Activated B cell treated with CpG ODN at 0.5 μM for 24 hours (primary cell): ENCODE results near the gene PLPP2. TPM values are rescaled to one million over a fixed set of nuclear protein-coding genes. Genes with fewer than 3 reads are reported as not detected.

Experiments used
- ATAC-seq: fragments of 200-7000 bp; cut with Tn5 transposase; one replicate; pipeline ENCODE4 v1.10.0; 2021; ENCODE audit warnings: low read depth, mild to moderate bottlenecking, moderate library complexity
- CTCF ChIA-PET: fragments of 350-600 bp; sonication (Branson Sonifier 250); formaldehyde crosslinking; loops from one replicate; lab custom pipeline; 2021; ENCODE audit warnings: antibody characterized with exemption; lab: Charles Lee
- POLR2A ChIA-PET: fragments of 350-600 bp; sonication (Branson Sonifier 250); formaldehyde crosslinking; loops from one replicate; lab custom pipeline; 2021; ENCODE audit warnings: antibody characterized with exemption; lab: Charles Lee
- DNase-seq: peaks from one replicate; pipeline ENCODE4 v3.0.0; 2022
- H3K27ac Mint-ChIP-seq: one replicate; pipeline ENCODE4 v1.8.0; 2020; ENCODE audit warnings: mixed read lengths
- H3K27me3 Mint-ChIP-seq: one replicate; pipeline ENCODE4 v1.8.0; 2021; ENCODE audit warnings: mixed read lengths
- H3K36me3 Mint-ChIP-seq: one replicate; pipeline ENCODE4 v1.8.0; 2021; ENCODE audit warnings: low read depth, mixed read lengths
- H3K4me1 Mint-ChIP-seq: one replicate; pipeline ENCODE4 v1.8.0; 2021; ENCODE audit warnings: mixed read lengths
- H3K4me3 Mint-ChIP-seq: one replicate; pipeline ENCODE4 v1.8.0; 2020; ENCODE audit warnings: mild to moderate bottlenecking, mixed read lengths
- H3K9me3 Mint-ChIP-seq: one replicate; pipeline ENCODE4 v1.8.0; 2020; ENCODE audit warnings: mixed read lengths
- intact Hi-C: fragments of 100-400 bp; cut with micrococcal nuclease; formaldehyde crosslinking; loops from one replicate; pipeline ENCODE4 v1.15.1; 2024
- total RNA-seq: library from RNA; stranded (reverse); gene quantifications from 2 replicates; pipeline ENCODE4 v1.2.3, GENCODE V29; 2022
- TF ChIP-seq, protein P1 (sequence below): fragments of 200-600 bp; IDR thresholded peaks from one replicate; pipeline ENCODE4 v1.8.0; 2022; ENCODE audit warnings: antibody characterized with exemption, mild to moderate bottlenecking

The PLPP2 gene
- total RNA-seq: 0.29 and 0.32 TPM in 2 replicates

- H3K27ac Mint-ChIP-seq: no peak within 1 kb of the TSS
Measured at GRCh38 chr19:291006-291521, at the start of gene PLPP2. TSS of gene PLPP2 (minus strand) at chr19:291403. CDS start at chr19:291336, 67 bp downstream.

DNA sequence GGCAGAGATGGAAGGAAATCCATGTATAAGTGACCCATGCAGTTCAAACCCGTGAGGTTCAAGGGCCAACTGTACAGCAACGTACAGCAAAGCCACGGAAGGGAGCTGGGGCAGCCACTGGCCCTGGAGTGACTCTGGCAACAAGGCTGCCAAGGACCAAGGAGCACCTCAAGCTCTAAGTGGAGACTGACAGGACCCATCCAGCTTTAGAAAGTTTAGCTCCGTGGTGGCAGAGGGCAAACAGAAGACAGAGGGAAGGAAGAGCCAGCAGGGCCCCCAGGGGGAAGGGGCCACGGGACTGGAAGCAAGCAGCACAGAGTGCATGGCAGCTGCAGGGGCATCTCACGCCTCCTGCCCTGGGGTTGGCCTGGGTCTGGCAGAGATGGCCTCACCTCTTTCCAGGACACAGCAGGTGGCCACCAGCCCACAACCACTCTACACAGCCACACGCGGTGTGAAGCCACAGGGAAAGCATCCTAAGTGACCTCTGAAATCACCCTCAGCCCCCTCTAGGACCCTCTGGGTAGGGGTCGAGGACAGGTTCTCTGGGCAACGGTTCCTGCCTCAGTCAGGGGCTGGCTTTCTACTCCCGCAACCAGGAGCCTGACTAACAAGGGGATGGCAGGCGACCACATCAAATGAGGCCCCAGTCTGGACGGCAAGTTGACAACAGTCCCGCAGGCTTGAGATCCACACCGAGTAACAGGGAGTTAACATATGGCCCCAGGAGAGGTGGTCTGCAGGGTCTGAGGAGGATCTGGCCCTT is 49.6 kb upstream of the PLPP2 start:
- no peaks in the 10 kb centered on the region for H3K27me3 Mint-ChIP-seq
- H3K9me3 Mint-ChIP-seq: no peaks in the 10 kb centered on the region
- H3K4me3 Mint-ChIP-seq: peak overlapping the region; percentile 32
- peaks cover 25% of the 10 kb centered on the region for H3K36me3 Mint-ChIP-seq
- POLR2A ChIA-PET: no interaction called here
- CTCF ChIA-PET: no interaction called here
- intact Hi-C loops: loop anchor here (10.0 kb wide), 1 partner anchor 164 kb away; the partner anchor contains the start of gene TPGS1
- no peak for ATAC-seq
- TF ChIP-seq, protein P1, sequence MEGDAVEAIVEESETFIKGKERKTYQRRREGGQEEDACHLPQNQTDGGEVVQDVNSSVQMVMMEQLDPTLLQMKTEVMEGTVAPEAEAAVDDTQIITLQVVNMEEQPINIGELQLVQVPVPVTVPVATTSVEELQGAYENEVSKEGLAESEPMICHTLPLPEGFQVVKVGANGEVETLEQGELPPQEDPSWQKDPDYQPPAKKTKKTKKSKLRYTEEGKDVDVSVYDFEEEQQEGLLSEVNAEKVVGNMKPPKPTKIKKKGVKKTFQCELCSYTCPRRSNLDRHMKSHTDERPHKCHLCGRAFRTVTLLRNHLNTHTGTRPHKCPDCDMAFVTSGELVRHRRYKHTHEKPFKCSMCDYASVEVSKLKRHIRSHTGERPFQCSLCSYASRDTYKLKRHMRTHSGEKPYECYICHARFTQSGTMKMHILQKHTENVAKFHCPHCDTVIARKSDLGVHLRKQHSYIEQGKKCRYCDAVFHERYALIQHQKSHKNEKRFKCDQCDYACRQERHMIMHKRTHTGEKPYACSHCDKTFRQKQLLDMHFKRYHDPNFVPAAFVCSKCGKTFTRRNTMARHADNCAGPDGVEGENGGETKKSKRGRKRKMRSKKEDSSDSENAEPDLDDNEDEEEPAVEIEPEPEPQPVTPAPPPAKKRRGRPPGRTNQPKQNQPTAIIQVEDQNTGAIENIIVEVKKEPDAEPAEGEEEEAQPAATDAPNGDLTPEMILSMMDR: no peak
- no peak for DNase-seq
- peaks cover 54% of the 10 kb centered on the region for H3K4me1 Mint-ChIP-seq
- H3K27ac Mint-ChIP-seq: no peak overlapping the region

More at GRCh38 chr19:291006-291521, at the start of gene PLPP2:
- DNase-seq (no peak), ATAC-seq (no peak)
- intact Hi-C loops: loop anchor here (10.0 kb wide), 1 partner anchor 214 kb away; the partner anchor contains the start of gene TPGS1
- H3K4me1 Mint-ChIP-seq: peaks cover 13% of the 10 kb centered on the region
- H3K4me3 Mint-ChIP-seq: peak within 1 kb of the TSS; percentile 28
- TF ChIP-seq, protein P1: no peak
- H3K36me3 Mint-ChIP-seq: no peaks in the 10 kb centered on the region
- CTCF ChIA-PET: no interaction called here
- H3K27me3 Mint-ChIP-seq: peaks cover 42% of the 10 kb centered on the region
- no peaks in the 10 kb centered on the region for H3K9me3 Mint-ChIP-seq
- POLR2A ChIA-PET: no interaction called here

DNA sequence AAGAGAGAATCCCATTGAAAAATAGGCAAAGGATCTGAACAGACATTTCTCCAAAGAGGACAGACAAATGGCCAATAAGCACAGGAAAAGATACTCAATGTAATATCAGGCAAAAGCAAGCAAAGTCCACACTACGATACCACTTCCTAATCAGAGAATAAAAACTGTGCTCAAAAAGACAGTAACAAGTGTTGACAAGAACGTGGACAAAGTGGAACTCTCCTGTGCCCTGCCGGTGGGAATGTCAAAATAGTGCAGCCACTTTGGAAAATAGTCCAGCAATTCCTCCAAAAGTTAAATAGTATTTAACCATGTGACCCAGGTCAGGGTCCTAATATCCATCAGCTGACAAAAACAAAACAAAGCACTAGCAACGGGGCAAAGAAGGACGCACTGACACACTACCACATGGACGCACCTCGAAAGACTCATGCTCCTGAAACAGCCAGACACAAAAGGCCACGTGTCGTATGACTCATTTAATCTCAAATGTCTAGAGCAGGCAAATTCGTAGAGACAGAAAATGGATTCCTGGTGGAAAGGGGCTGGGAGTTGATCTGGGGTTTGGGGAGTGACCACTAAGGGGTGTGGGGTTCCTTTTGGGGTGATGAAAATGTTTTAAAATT is 48.2 kb upstream of the PLPP2 start:
- H3K4me3 Mint-ChIP-seq: no peak overlapping the region
- H3K27me3 Mint-ChIP-seq: no peaks in the 10 kb centered on the region
- ATAC-seq (no peak), DNase-seq (no peak)
- TF ChIP-seq, protein P1: no peak
- H3K4me1 Mint-ChIP-seq: peaks cover 45% of the 10 kb centered on the region
- intact Hi-C loops: no loop called here
- ChIA-PET CTCF (no interaction called here), POLR2A (no interaction called here)
- no peak overlapping the region for H3K27ac Mint-ChIP-seq
- H3K36me3 Mint-ChIP-seq: peaks cover 31% of the 10 kb centered on the region
- H3K9me3 Mint-ChIP-seq: no peaks in the 10 kb centered on the region

GRCh38 chr19:338421-338820 is 47.2 kb upstream of the PLPP2 start:
- TF ChIP-seq, protein P1: no peak
- CTCF ChIA-PET: no interaction called here
- Mint-ChIP-seq H3K9me3 (no peaks in the 10 kb centered on the region), H3K27ac (no peak overlapping the region), H3K4me1 (peaks cover 39% of the 10 kb centered on the region), H3K36me3 (peaks cover 33% of the 10 kb centered on the region), H3K27me3 (no peaks in the 10 kb centered on the region), H3K4me3 (no peak overlapping the region)
- POLR2A ChIA-PET: no interaction called here
- intact Hi-C loops: no loop called here
- DNase-seq (no peak), ATAC-seq (no peak)

- Mint-ChIP-seq H3K27ac (no peak overlapping the region), H3K4me1 (peaks cover 16% of the 10 kb centered on the region), H3K9me3 (no peaks in the 10 kb centered on the region), H3K36me3 (peaks cover 34% of the 10 kb centered on the region), H3K27me3 (no peaks in the 10 kb centered on the region), H3K4me3 (no peak overlapping the region)
- ATAC-seq (no peak), DNase-seq (no peak)
- TF ChIP-seq, protein P1: no peak
- POLR2A ChIA-PET: no interaction called here
- CTCF ChIA-PET: no interaction called here
- intact Hi-C loops: no loop called here
Measured at GRCh38 chr19:336067-336614, 44.9 kb upstream of the PLPP2 start.
